Measurements from ENCODE around the gene DNTT. TPM values are rescaled to one million over a fixed set of nuclear protein-coding genes. Genes with fewer than 3 reads are reported as not detected.

The DNTT gene
- polyA plus RNA-seq, 1 donor from 2014 or later: not detected

DNA sequence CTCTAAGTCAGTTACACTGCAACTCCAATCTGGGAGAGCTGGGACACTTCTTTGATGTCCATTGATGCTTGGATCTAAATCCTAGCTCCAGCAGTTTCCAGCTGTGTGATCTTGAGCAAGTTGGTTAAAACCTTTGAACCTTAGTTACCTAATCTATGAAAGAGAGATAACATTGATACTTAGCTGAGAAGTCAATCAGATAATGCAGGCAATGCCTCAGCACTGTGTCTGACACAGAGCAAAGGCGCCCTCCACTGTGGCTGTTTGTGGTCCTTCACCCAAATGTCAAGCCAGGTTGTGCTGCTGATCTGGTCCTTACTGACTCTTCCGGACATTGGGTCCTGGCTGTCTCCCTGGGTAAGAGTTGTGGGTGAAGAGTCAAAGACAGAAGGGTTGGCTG, 20.2 kb downstream of the DNTT start (continued):
- TF ChIP-seq EZH2 (IDR thresholded peaks at IDR 0.05; ENCODE audit: borderline replicate concordance, insufficient read depth, low read length, poor library complexity, severe bottlenecking): no peak
- TF ChIP-seq SMC3 (conservative IDR thresholded peaks at IDR 0.05; ENCODE audit: poor library complexity): no peak

DNA sequence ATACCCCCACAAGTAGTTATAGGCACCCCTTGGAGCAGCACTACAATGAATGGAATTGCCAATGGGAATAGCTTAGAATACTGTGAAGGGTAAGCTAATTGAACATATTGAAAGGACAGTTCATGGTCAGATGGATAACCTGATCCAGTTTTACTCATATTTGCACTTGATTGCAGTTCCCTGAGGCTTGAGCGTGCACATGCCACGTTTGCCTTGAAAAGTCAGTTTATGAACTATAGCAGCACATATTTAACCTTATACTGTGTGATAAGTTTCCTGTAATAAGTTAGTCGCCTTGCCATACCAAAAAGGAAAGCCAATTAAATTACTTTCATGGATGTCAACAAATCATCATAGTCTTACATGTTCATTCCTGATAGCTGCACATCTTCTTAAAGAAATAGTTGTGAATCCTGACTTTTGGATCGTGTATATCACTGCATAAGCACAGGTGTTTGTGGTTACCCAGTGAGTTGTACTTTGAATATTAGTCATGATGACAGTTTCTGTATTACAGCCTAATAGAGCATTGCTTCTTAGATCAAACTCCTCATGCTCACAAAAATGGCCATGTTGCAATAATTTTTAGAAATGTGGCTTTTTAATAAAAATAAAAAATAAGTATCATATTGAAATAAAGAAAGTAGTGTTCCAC, 21.6 kb downstream of the DNTT start:
- no peaks in the 10 kb centered on the region for H3K36me3 ChIP-seq (ENCODE audit: insufficient read depth, low read length)
- H3F3A ChIP-seq (ENCODE audit: insufficient read depth, low read length, poor library complexity, severe bottlenecking): no peaks in the 10 kb centered on the region
- no peaks in the 10 kb centered on the region for H3K9me2 ChIP-seq (ENCODE audit: insufficient read depth, low read length)
- H2AFZ ChIP-seq (ENCODE audit: low read depth, low read length): no peak overlapping the region
- no peaks in the 10 kb centered on the region for H3K27me3 ChIP-seq (ENCODE audit: insufficient read depth, low read depth, low read length)
- no peaks in the 10 kb centered on the region for H4K20me1 ChIP-seq (ENCODE audit: insufficient read depth)
- no peaks in the 10 kb centered on the region for H3K9me3 ChIP-seq (ENCODE audit: low read length)
- H3K4me3 ChIP-seq (ENCODE audit: low read length): no peak overlapping the region
- no peak overlapping the region for H3K9ac ChIP-seq (ENCODE audit: low read length)
- TF ChIP-seq TAF1 (IDR thresholded peaks at IDR 0.05; ENCODE audit: low read depth): no peak
- TF ChIP-seq, protein P1, sequence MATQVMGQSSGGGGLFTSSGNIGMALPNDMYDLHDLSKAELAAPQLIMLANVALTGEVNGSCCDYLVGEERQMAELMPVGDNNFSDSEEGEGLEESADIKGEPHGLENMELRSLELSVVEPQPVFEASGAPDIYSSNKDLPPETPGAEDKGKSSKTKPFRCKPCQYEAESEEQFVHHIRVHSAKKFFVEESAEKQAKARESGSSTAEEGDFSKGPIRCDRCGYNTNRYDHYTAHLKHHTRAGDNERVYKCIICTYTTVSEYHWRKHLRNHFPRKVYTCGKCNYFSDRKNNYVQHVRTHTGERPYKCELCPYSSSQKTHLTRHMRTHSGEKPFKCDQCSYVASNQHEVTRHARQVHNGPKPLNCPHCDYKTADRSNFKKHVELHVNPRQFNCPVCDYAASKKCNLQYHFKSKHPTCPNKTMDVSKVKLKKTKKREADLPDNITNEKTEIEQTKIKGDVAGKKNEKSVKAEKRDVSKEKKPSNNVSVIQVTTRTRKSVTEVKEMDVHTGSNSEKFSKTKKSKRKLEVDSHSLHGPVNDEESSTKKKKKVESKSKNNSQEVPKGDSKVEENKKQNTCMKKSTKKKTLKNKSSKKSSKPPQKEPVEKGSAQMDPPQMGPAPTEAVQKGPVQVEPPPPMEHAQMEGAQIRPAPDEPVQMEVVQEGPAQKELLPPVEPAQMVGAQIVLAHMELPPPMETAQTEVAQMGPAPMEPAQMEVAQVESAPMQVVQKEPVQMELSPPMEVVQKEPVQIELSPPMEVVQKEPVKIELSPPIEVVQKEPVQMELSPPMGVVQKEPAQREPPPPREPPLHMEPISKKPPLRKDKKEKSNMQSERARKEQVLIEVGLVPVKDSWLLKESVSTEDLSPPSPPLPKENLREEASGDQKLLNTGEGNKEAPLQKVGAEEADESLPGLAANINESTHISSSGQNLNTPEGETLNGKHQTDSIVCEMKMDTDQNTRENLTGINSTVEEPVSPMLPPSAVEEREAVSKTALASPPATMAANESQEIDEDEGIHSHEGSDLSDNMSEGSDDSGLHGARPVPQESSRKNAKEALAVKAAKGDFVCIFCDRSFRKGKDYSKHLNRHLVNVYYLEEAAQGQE (IDR thresholded peaks at IDR 0.05; ENCODE audit: borderline replicate concordance): no peak
- no peak for TF ChIP-seq RAD21 (conservative IDR thresholded peaks at IDR 0.05)
- TF ChIP-seq SMC3 (conservative IDR thresholded peaks at IDR 0.05; ENCODE audit: poor library complexity): no peak
- TF ChIP-seq MXI1 (conservative IDR thresholded peaks at IDR 0.05; ENCODE audit: poor library complexity, severe bottlenecking): no peak
- TF ChIP-seq POLR2AphosphoS5 (IDR thresholded peaks at IDR 0.05): no peak
- TF ChIP-seq, protein P2, sequence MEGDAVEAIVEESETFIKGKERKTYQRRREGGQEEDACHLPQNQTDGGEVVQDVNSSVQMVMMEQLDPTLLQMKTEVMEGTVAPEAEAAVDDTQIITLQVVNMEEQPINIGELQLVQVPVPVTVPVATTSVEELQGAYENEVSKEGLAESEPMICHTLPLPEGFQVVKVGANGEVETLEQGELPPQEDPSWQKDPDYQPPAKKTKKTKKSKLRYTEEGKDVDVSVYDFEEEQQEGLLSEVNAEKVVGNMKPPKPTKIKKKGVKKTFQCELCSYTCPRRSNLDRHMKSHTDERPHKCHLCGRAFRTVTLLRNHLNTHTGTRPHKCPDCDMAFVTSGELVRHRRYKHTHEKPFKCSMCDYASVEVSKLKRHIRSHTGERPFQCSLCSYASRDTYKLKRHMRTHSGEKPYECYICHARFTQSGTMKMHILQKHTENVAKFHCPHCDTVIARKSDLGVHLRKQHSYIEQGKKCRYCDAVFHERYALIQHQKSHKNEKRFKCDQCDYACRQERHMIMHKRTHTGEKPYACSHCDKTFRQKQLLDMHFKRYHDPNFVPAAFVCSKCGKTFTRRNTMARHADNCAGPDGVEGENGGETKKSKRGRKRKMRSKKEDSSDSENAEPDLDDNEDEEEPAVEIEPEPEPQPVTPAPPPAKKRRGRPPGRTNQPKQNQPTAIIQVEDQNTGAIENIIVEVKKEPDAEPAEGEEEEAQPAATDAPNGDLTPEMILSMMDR (IDR thresholded peaks at IDR 0.05; ENCODE audit: poor library complexity, severe bottlenecking): no peak
- no peak for TF ChIP-seq EP300 (conservative IDR thresholded peaks at IDR 0.05; ENCODE audit: poor library complexity, severe bottlenecking)
- TF ChIP-seq EZH2 (IDR thresholded peaks at IDR 0.05; ENCODE audit: borderline replicate concordance, insufficient read depth, low read length, poor library complexity, severe bottlenecking): no peak
- H3K4me2 ChIP-seq (ENCODE audit: low read length): no peak overlapping the region
- no peaks in the 10 kb centered on the region for H3K79me2 ChIP-seq (replicated peaks; ENCODE audit: insufficient read depth, low read length)
- no peak overlapping the region for H3K27ac ChIP-seq (ENCODE audit: low read length)

DNA sequence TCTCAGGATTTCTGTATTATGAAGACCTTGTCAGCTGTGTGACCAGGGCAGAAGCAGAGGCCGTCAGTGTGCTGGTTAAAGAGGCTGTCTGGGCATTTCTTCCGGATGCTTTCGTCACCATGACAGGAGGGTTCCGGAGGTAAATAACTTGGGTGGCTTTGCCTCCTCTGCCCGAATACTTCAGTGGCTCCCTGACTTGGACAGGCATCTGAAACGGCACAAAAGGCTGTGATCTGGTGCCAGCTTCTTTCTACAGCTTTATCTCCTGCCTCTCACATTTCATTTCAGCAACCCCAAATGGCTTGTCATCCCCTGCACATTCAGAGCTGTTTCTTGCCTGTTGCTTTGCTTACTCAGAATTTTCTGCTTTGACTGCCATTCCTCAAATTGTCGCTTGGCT, 23.2 kb downstream of the DNTT start:
- Histone ChIP-seq H3K36me3 (ENCODE audit: insufficient read depth, low read length) (no peaks in the 10 kb centered on the region), H3K4me2 (ENCODE audit: low read length) (no peak overlapping the region), H3K27me3 (ENCODE audit: insufficient read depth, low read depth, low read length) (no peaks in the 10 kb centered on the region), H3K4me3 (ENCODE audit: low read length) (no peak overlapping the region), H3K9me2 (ENCODE audit: insufficient read depth, low read length) (no peaks in the 10 kb centered on the region), H3K79me2 (replicated peaks; ENCODE audit: insufficient read depth, low read length) (no peaks in the 10 kb centered on the region), H4K20me1 (ENCODE audit: insufficient read depth) (no peaks in the 10 kb centered on the region), H3K9me3 (ENCODE audit: low read length) (no peaks in the 10 kb centered on the region), H2AFZ (ENCODE audit: low read depth, low read length) (no peak overlapping the region), H3K9ac (ENCODE audit: low read length) (no peak overlapping the region), H3F3A (ENCODE audit: insufficient read depth, low read length, poor library complexity, severe bottlenecking) (no peaks in the 10 kb centered on the region), H3K27ac (ENCODE audit: low read length) (no peak overlapping the region)
- TF ChIP-seq MXI1 (conservative IDR thresholded peaks at IDR 0.05; ENCODE audit: poor library complexity, severe bottlenecking) (no peak), TAF1 (IDR thresholded peaks at IDR 0.05; ENCODE audit: low read depth) (no peak), RAD21 (conservative IDR thresholded peaks at IDR 0.05) (no peak), POLR2AphosphoS5 (IDR thresholded peaks at IDR 0.05) (no peak), EP300 (conservative IDR thresholded peaks at IDR 0.05; ENCODE audit: poor library complexity, severe bottlenecking) (no peak), EZH2 (IDR thresholded peaks at IDR 0.05; ENCODE audit: borderline replicate concordance, insufficient read depth, low read length, poor library complexity, severe bottlenecking) (no peak)
